Lung (tissue), 12 donors: ENCODE results near the gene NR2C2. TPM values are rescaled to one million over a fixed set of nuclear protein-coding genes. Genes with fewer than 3 reads are reported as not detected.

Source experiments
- ATAC-seq: fragments of 200-7000 bp; cut with Tn5 transposase; one replicate; pipeline ENCODE4 v1.9.1; 2020; ENCODE audit warnings: moderate number of reproducible peaks; ENCODE audit not compliant: insufficient read depth, low FRiP score
- DNase-seq, 3 donors: peaks; one replicate each; pipeline ENCODE4 v3.0.0-alpha.2; 2013 to 2017
- H3K27ac ChIP-seq, 2 donors: one replicate each; pipeline ENCODE4 v1.5.1; 2013; ENCODE audit warnings: mild to moderate bottlenecking in 2 of 2, moderate library complexity in 2 of 2, control low read depth in 1 of 2, inconsistent platforms in 1 of 2, low read depth in 1 of 2, low read length in 1 of 2
- H3K27me3 ChIP-seq, 3 donors: one replicate each; pipeline ENCODE4 v1.5.1; 2013; ENCODE audit warnings: low read length in 2 of 3; ENCODE audit not compliant: control insufficient read depth in 3 of 3, insufficient read depth in 3 of 3
- H3K36me3 ChIP-seq, 4 donors: one replicate each; pipeline ENCODE4 v1.5.1; 2013; ENCODE audit warnings: low read length in 4 of 4, mild to moderate bottlenecking in 1 of 4, moderate library complexity in 1 of 4; ENCODE audit not compliant: control insufficient read depth in 4 of 4, insufficient read depth in 4 of 4
- H3K4me1 ChIP-seq, 5 donors: one replicate each; pipeline ENCODE4 v1.5.1; 2013; ENCODE audit warnings: low read length in 5 of 5, mild to moderate bottlenecking in 2 of 5, moderate library complexity in 1 of 5; ENCODE audit not compliant: control insufficient read depth in 5 of 5, insufficient read depth in 5 of 5
- H3K4me3 ChIP-seq: one replicate; pipeline ENCODE4 v1.5.1; 2013; ENCODE audit warnings: mild to moderate bottlenecking, control low read depth, moderate library complexity
- H3K9ac ChIP-seq, 2 donors: one replicate each; pipeline ENCODE4 v1.5.1; 2013; ENCODE audit warnings: low read length in 2 of 2, control low read depth in 1 of 2; ENCODE audit not compliant: insufficient read depth in 1 of 2
- H3K9me3 ChIP-seq, 4 donors: one replicate each; pipeline ENCODE4 v1.5.1; 2013; ENCODE audit warnings: low read length in 3 of 4, mild to moderate bottlenecking in 1 of 4, moderate library complexity in 1 of 4; ENCODE audit not compliant: control insufficient read depth in 4 of 4, insufficient read depth in 3 of 4
- WGBS, 2 donors: extraction: QIAGEN DNeasy Blood & Tissue Kit; methylation state at CpG; one replicate each; pipeline ENCODE4 v1.1.7; 2013; 5-methylcytosine and 5-hydroxymethylcytosine counted together
- polyA plus RNA-seq, 2 donors: library from polyadenylated mRNA; stranded (reverse); fragments of 200-250 nt; gene quantifications; one replicate each; pipeline ENCODE4 v1.2.1, GENCODE V29; 2013
- total RNA-seq, 2 donors: library from RNA; depleted of rRNA in 1 of 2; stranded (reverse); fragments of >200 nt in 1 of 2; gene quantifications; one replicate each; pipeline ENCODE4 v1.2.1, GENCODE V29; 2014 to 2021
- TF ChIP-seq, protein P1 (sequence below): IDR thresholded peaks from 2 replicates; pipeline ENCODE4 v1.5.1; 2012; ENCODE audit warnings: mild to moderate bottlenecking; ENCODE audit errors: control extremely low read depth, extremely low read depth
- donor health status: control.
- donor health status: control.
- donor health status: Bipolar disorder and iron deficiency.
- donor health status: healthy.
- donor health status: DM: yes; HTN: yes; CAD: no.

NR2C2 gene
- total and polyA plus RNA-seq, 4 donors = 9.2 to 71.0 (median 24.8) TPM

DNA sequence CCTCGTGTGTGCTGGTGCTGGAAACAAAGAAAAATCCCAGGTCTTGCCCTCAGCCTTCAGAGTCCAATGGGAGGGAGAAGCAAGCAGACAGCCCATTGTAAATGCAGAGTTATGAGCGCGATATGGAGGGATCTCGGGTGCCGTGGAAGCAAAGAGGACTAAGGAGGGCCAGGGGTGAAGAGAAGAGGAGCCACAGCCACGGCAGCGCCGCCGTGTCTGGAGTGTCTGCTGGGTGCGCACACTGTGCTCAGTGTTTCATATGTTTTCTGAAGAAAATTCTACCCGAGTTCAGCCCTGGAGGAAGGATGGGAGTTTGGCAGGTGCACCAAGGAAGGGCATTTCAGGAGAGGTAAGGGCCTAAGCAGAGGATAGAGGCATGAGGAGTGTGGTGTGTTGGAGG lies 35.7 kb upstream of the NR2C2 start:
- Histone ChIP-seq H3K27ac (no peak overlapping the region), H3K36me3 (peaks cover 0 to 8% (median 3%) of the 10 kb centered on the region in 4 donors), H3K4me3 (no peak overlapping the region), H3K4me1 (peaks cover 0 to 4% (median 0%) of the 10 kb centered on the region in 5 donors), H3K9ac (no peak overlapping the region), H3K9me3 (no peaks in the 10 kb centered on the region), H3K27me3 (no peaks in the 10 kb centered on the region)
- TF ChIP-seq, protein P1, sequence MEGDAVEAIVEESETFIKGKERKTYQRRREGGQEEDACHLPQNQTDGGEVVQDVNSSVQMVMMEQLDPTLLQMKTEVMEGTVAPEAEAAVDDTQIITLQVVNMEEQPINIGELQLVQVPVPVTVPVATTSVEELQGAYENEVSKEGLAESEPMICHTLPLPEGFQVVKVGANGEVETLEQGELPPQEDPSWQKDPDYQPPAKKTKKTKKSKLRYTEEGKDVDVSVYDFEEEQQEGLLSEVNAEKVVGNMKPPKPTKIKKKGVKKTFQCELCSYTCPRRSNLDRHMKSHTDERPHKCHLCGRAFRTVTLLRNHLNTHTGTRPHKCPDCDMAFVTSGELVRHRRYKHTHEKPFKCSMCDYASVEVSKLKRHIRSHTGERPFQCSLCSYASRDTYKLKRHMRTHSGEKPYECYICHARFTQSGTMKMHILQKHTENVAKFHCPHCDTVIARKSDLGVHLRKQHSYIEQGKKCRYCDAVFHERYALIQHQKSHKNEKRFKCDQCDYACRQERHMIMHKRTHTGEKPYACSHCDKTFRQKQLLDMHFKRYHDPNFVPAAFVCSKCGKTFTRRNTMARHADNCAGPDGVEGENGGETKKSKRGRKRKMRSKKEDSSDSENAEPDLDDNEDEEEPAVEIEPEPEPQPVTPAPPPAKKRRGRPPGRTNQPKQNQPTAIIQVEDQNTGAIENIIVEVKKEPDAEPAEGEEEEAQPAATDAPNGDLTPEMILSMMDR = no peak
- ATAC-seq = no peak
- no peak for DNase-seq
- WGBS, 2 donors = 92 to 93% methylated on average over 11 of the region's 11 CpGs

DNA sequence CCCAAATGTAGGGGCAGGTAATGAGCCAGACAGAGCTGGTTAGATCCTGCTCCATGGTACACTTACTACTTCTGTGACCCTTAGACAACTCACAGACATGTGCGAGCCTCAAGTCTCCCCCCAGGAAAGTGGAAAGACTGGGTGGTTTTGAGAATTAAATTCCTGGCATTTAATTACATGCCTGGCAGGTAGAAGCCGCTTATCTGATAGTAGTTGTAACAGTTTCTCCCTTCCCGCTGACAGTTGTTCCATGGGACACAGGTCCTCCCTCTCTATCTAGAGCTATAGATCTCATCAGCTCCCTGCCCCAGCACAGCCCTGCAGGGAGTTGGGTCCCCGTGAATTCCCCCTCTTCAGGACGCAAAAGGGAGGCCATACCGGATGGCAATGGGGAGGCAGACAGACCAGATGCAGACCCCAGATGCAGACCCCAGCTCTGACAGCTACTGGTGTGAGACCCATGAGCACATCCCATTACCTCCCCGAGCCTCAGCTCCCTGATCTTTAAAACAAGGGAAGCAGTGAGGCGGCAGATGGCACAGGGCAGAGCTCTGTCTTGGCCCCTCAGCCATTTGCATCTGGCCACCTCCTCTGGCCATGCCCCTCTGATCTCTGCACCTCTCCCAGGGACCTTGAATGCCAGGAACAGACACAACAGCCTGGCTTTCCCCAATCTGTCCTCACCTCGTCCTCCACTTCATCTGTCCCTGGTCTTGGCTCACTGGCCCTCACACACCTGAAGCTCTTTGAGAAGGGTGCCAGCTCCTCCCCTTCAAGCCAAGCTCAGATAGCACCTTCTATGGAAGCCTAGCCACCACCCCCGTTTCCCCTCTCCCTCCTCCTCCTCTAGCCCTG lies 34.1 kb upstream of the NR2C2 start:
- peaks cover 0 to 8% (median 4%) of the 10 kb centered on the region in 4 donors for H3K36me3 ChIP-seq
- no peak overlapping the region for H3K9ac ChIP-seq
- H3K4me1 ChIP-seq = peaks cover 0 to 4% (median 0%) of the 10 kb centered on the region in 5 donors
- H3K27me3 ChIP-seq = no peaks in the 10 kb centered on the region
- WGBS, 2 donors = 79 to 91% methylated on average over 10 of the region's 10 CpGs
- TF ChIP-seq, protein P1 = no peak
- no peak overlapping the region for H3K4me3 ChIP-seq
- ATAC-seq (no peak), DNase-seq (no peak)
- no peak overlapping the region for H3K27ac ChIP-seq
- H3K9me3 ChIP-seq = no peaks in the 10 kb centered on the region

DNA sequence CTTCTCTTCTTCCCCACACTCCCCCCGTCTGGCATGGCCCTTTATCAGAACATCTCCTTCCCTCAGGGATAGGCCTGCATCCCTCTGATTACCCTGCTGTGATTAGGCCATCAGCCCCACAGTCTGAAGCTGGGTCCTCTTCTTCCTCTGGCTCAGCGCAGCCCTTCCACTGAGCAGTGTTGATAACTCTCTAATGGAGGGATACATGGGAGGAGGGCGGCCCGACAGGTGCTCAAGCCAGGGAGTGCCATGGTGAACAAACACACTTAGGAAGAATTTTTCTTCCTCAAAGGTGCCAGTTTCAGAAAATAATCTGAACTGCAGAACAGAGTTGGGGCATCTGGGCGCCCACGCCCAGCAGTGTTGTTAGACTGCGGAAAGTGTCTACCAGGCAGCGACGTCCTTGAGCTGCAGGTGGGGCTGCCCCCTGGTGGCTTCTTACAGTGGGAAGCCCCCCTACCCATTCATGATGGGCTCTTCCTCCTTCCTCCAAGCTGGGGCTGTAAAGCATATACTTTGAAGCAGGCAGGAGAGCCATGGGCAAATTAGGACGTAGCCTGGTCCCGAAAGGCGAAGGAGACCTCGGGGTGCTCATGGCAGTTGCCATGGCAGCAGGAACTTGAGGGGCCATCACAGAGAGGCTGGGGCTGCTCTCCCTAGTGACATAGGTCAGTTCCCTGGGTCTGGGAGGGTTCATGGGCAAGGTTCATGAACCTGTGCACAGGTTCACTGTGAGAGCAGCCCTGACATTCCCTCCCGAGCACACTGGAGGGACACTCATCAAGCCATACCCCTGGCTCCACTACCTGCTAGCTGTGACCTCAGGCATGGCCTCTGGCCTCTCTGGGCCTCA lies 33.2 kb upstream of the NR2C2 start:
- Histone ChIP-seq H3K9me3 (no peaks in the 10 kb centered on the region), H3K36me3 (peaks cover 0 to 8% (median 4%) of the 10 kb centered on the region in 4 donors), H3K4me3 (no peak overlapping the region), H3K4me1 (peaks cover 0 to 4% (median 0%) of the 10 kb centered on the region in 5 donors), H3K27ac (no peak overlapping the region), H3K9ac (no peak overlapping the region), H3K27me3 (no peaks in the 10 kb centered on the region)
- DNase-seq (no peak), ATAC-seq (no peak)
- TF ChIP-seq, protein P1 = no peak
- WGBS, 2 donors = 79 to 86% methylated on average over 14 of the region's 14 CpGs
